CD4-positive, alpha-beta T cell (primary cell): ENCODE measurements around the gene KCNJ8. TPM values are rescaled to one million over a fixed set of nuclear protein-coding genes. Genes with fewer than 3 reads are reported as not detected.

Source experiments
- ATAC-seq: fragments of 200-7000 bp; cut with Tn5 transposase; one replicate; pipeline ENCODE4 v1.10.0; 2022; ENCODE audit warnings: mild to moderate bottlenecking; ENCODE audit not compliant: poor library complexity
- CTCF ChIA-PET: fragments of 350-600 bp; sonication (Branson Sonifier 250); formaldehyde crosslinking; loops from one replicate; lab custom pipeline; 2021; ENCODE audit warnings: antibody characterized with exemption, inconsistent platforms; lab: Charles Lee
- POLR2A ChIA-PET: fragments of 350-600 bp; sonication (Branson Sonifier 250); formaldehyde crosslinking; loops from one replicate; lab custom pipeline; 2021; ENCODE audit warnings: antibody characterized with exemption, inconsistent platforms; lab: Charles Lee
- DNase-seq, 14 experiments: peaks; one replicate each; pipeline ENCODE4 v3.0.0-alpha.2; 2013 to 2020; ENCODE audit warnings: mixed read lengths in 2 of 14
- H3K27ac ChIP-seq, 2 donors: one replicate each; pipeline versions ENCODE4 v1.5.1 to v1.7.0; 2013; ENCODE audit warnings: low read length in 2 of 2, low read depth in 1 of 2, mild to moderate bottlenecking in 1 of 2
- H3K27me3 ChIP-seq, 2 experiments: 1 replicate in 1 of 2; 2 replicates in 1 of 2; pipeline versions ENCODE4 v1.6.1 to v1.7.0; 2013; ENCODE audit warnings: low read length in 2 of 2, control low read depth in 1 of 2, mild to moderate bottlenecking in 1 of 2, moderate library complexity in 1 of 2; ENCODE audit not compliant: insufficient read depth in 2 of 2, control insufficient read depth in 1 of 2
- H3K36me3 ChIP-seq: one replicate; pipeline ENCODE4 v1.6.1; 2013; ENCODE audit warnings: low read length, control low read depth; ENCODE audit not compliant: insufficient read depth
- H3K4me1 ChIP-seq: one replicate; pipeline ENCODE4 v1.6.1; 2013; ENCODE audit warnings: low read length, control low read depth; ENCODE audit not compliant: insufficient read depth
- H3K4me3 ChIP-seq: one replicate; pipeline ENCODE4 v1.5.1; 2013; ENCODE audit warnings: mild to moderate bottlenecking, low read length, moderate library complexity
- H3K9me3 ChIP-seq, 2 experiments: 1 replicate in 1 of 2; 2 replicates in 1 of 2; pipeline versions ENCODE4 v1.6.1 to v1.7.0; 2013; ENCODE audit warnings: low read length in 2 of 2, mild to moderate bottlenecking in 2 of 2, control low read depth in 1 of 2, moderate library complexity in 1 of 2; ENCODE audit not compliant: control insufficient read depth in 1 of 2, insufficient read depth in 1 of 2
- H3K27ac Mint-ChIP-seq: one replicate; pipeline ENCODE4 v1.8.0; 2020; ENCODE audit warnings: mixed read lengths
- H3K27me3 Mint-ChIP-seq: one replicate; pipeline ENCODE4 v1.8.0; 2021; ENCODE audit warnings: mixed read lengths
- H3K36me3 Mint-ChIP-seq: one replicate; pipeline ENCODE4 v1.8.0; 2021; ENCODE audit warnings: low read depth, mixed read lengths
- H3K4me1 Mint-ChIP-seq: one replicate; pipeline ENCODE4 v1.8.0; 2021; ENCODE audit warnings: low read depth, mixed read lengths
- H3K4me3 Mint-ChIP-seq: one replicate; pipeline ENCODE4 v1.8.0; 2020; ENCODE audit warnings: mild to moderate bottlenecking, mixed read lengths
- H3K9me3 Mint-ChIP-seq: one replicate; pipeline ENCODE4 v1.8.0; 2020; ENCODE audit warnings: mixed read lengths
- CTCF ChIP-seq: fragments of 200-600 bp; IDR thresholded peaks from one replicate; pipeline ENCODE4 v1.8.0; 2022; ENCODE audit warnings: antibody characterized with exemption, mild to moderate bottlenecking
- intact Hi-C, 2 experiments: fragments of 100-400 bp; cut with DNase I in 1 of 2; cut with micrococcal nuclease in 1 of 2; formaldehyde crosslinking; loops; one replicate each; pipeline versions ENCODE4 v1.15.1 to v1.9.0; 2023 to 2025; cut with DNase I, micrococcal nuclease
- total RNA-seq, 174 experiments: library from RNA in 2 of 174; stranded (reverse) in 2 of 174; gene quantifications; one replicate each; pipeline ENCODE4 v1.2.3 and lab custom pipeline; 2021 to 2026

Gene KCNJ8
- total RNA-seq, 2 experiments from 2014 or later = not detected

- Histone ChIP-seq H3K9me3 (no peaks in the 10 kb centered on the region), H3K36me3 (no peaks in the 10 kb centered on the region), H3K4me3 (no peak overlapping the region), H3K4me1 (no peaks in the 10 kb centered on the region), H3K27ac (no peak overlapping the region), H3K27me3 (no peaks in the 10 kb centered on the region)
- POLR2A ChIA-PET = no interaction called here
- Mint-ChIP-seq H3K36me3 (no peaks in the 10 kb centered on the region), H3K9me3 (peaks cover 3% of the 10 kb centered on the region), H3K4me3 (no peak overlapping the region), H3K27me3 (no peaks in the 10 kb centered on the region), H3K4me1 (no peaks in the 10 kb centered on the region), H3K27ac (no peak overlapping the region)
- DNase-seq (no peak), ATAC-seq (no peak)
- intact Hi-C loops = no loop called here
- no peak for TF ChIP-seq CTCF
- CTCF ChIA-PET = interaction anchor here (0.7 kb wide), 1 partner anchor 931 kb away, joined by 3 read pairs; no protein-coding TSS in a partner anchor
Measured at GRCh38 chr12:21814814-21815213, 40.3 kb upstream of the KCNJ8 start.

GRCh38 chr12:21814327-21814726 is 39.8 kb upstream of the KCNJ8 start:
- ChIA-PET POLR2A (no interaction called here), CTCF (interaction anchor here (0.7 kb wide), 1 partner anchor 931 kb away, joined by 3 read pairs; no protein-coding TSS in a partner anchor)
- H3K4me1 Mint-ChIP-seq = no peaks in the 10 kb centered on the region
- Histone ChIP-seq H3K36me3 (no peaks in the 10 kb centered on the region), H3K27ac (no peak overlapping the region), H3K4me3 (no peak overlapping the region), H3K27me3 (no peaks in the 10 kb centered on the region), H3K4me1 (no peaks in the 10 kb centered on the region), H3K9me3 (no peaks in the 10 kb centered on the region)
- H3K36me3 Mint-ChIP-seq = no peaks in the 10 kb centered on the region
- H3K27me3 Mint-ChIP-seq = no peaks in the 10 kb centered on the region
- no peak overlapping the region for H3K4me3 Mint-ChIP-seq
- ATAC-seq (no peak), DNase-seq (no peak)
- intact Hi-C loops = no loop called here
- no peak for TF ChIP-seq CTCF
- H3K27ac Mint-ChIP-seq = no peak overlapping the region
- peaks cover 3% of the 10 kb centered on the region for H3K9me3 Mint-ChIP-seq

- H3K27me3 ChIP-seq = no peaks in the 10 kb centered on the region
- Mint-ChIP-seq H3K4me3 (no peak overlapping the region), H3K27ac (no peak overlapping the region), H3K9me3 (peaks cover 3% of the 10 kb centered on the region), H3K4me1 (no peaks in the 10 kb centered on the region), H3K36me3 (no peaks in the 10 kb centered on the region), H3K27me3 (no peaks in the 10 kb centered on the region)
- no peaks in the 10 kb centered on the region for H3K9me3 ChIP-seq
- intact Hi-C loops = no loop called here
- no peak for DNase-seq
- no peak overlapping the region for H3K4me3 ChIP-seq
- no peak for ATAC-seq
- no peaks in the 10 kb centered on the region for H3K36me3 ChIP-seq
- POLR2A ChIA-PET = no interaction called here
- H3K4me1 ChIP-seq = no peaks in the 10 kb centered on the region
- CTCF ChIA-PET = no interaction called here
- no peak for TF ChIP-seq CTCF
- H3K27ac ChIP-seq = no peak overlapping the region
Measured at GRCh38 chr12:21813751-21814150, 39.2 kb upstream of the KCNJ8 start.
